Right lobe of liver (tissue), 4 donors: ENCODE data around the gene UBC.

Experiments
- POLR2A ChIP-seq: fragments of 450-650 bp; IDR thresholded peaks from one replicate; pipeline ENCODE4 v1.6.1; 2017; ENCODE audit warnings: antibody characterized with exemption, mild to moderate bottlenecking
- TF ChIP-seq, protein P1 (sequence below), 4 donors: fragments of 200-600 bp in 3 of 4; fragments of 450-650 bp in 1 of 4; IDR thresholded peaks; one replicate each; pipeline versions ENCODE4 v1.5.1 to v1.8.0; 2016 to 2022; ENCODE audit warnings: antibody characterized with exemption in 4 of 4, mild to moderate bottlenecking in 2 of 4
- donor health status: DM: no; HTN: no; CAD: no.
- donor health status: DM: no; HTN: no; CAD: no.
- donor health status: DM: no; HTN: yes; CAD: no.

DNA sequence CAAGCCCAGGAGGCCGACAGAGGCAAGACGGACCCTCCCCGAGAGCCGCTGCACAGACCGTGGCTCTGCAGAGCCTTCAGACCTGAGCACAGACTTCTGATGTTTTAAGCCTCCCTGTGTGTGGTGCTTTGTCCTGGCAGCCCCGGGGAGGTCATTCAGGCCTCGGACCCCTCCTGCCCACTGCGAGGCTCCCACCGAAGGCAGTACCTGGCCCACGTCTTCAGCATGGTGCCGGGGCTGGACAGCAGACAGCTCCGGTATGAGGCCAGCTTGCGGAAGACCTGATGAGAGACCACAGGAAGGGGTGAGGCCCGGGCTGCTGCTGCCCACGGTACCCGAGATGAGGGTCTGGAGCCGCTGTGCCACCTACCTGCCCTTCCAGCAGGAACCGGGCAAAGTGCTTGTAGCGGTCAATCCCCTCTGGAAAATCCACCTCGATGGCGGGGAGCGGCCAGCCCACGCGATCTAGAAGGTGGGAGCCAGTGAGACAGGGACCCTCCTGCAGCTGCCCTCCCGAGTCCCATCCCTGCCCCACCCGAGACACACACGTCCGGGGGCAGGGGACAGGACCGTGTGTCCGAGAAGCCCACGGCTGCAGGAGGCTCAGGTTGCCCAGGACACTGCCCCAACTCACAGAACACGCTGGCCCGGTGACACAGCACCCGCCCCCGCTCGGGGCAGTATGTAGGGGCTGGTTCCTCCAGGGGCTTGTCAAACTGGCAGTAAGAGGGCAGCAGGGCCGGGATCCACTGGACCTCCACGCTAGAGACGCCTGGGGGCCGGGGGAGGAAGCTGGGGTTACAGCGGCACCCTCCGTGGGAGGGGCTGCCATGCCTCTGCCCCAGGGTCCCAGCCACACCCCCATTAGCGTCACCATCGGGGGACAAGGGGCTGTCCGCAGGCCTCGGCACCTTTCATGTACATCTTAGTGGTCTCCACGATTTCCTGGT, 35.6 kb upstream of the UBC start:
- TF ChIP-seq, protein P1, sequence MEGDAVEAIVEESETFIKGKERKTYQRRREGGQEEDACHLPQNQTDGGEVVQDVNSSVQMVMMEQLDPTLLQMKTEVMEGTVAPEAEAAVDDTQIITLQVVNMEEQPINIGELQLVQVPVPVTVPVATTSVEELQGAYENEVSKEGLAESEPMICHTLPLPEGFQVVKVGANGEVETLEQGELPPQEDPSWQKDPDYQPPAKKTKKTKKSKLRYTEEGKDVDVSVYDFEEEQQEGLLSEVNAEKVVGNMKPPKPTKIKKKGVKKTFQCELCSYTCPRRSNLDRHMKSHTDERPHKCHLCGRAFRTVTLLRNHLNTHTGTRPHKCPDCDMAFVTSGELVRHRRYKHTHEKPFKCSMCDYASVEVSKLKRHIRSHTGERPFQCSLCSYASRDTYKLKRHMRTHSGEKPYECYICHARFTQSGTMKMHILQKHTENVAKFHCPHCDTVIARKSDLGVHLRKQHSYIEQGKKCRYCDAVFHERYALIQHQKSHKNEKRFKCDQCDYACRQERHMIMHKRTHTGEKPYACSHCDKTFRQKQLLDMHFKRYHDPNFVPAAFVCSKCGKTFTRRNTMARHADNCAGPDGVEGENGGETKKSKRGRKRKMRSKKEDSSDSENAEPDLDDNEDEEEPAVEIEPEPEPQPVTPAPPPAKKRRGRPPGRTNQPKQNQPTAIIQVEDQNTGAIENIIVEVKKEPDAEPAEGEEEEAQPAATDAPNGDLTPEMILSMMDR (IDR thresholded peaks at IDR 0.05): no peak
- no peak for TF ChIP-seq POLR2A
